ENCODE measurements around the gene KCNMB1. TPM values are rescaled to one million over a fixed set of nuclear protein-coding genes. Genes with fewer than 3 reads are reported as not detected.

Gene KCNMB1
- total and polyA plus RNA-seq, 2 donors (not counting 1 experiment from before 2014, with no cell fraction given), result 0.06 TPM; not detected in 1

GRCh38 chr5:170363671-170364070 is 25.5 kb downstream of the KCNMB1 start:
- DNase-seq, result no peak
- ATAC-seq (ENCODE audit: low read depth), result no peak
- no peaks in the 10 kb centered on the region for H3K4me1 Mint-ChIP-seq
- no peak overlapping the region for H3K4me2 ChIP-seq (replicated peaks; ENCODE audit: low read depth, low read length, poor library complexity, severe bottlenecking)
- TF ChIP-seq EZH2 (IDR thresholded peaks at IDR 0.05; ENCODE audit: borderline replicate concordance, insufficient read depth, low read depth, low read length, poor library complexity, severe bottlenecking) (no peak), CTCF (IDR thresholded peaks at IDR 0.05) (no peak)
- H2AFZ ChIP-seq (ENCODE audit: insufficient read depth, low read depth, low read length, poor library complexity, severe bottlenecking), result no peak overlapping the region
- no peaks in the 10 kb centered on the region for H3K79me2 ChIP-seq (ENCODE audit: control insufficient read depth, insufficient read depth, low read length)
- no peaks in the 10 kb centered on the region for H3K9me3 Mint-ChIP-seq (ENCODE audit: insufficient read depth)
- no peak overlapping the region for H3K27ac Mint-ChIP-seq
- no peak overlapping the region for H3K27ac ChIP-seq (ENCODE audit: low read length in 2 of 2)
- H3K9me3 ChIP-seq (ENCODE audit: control extremely low read depth in 1 of 3, control insufficient read depth in 2 of 3, insufficient read depth in 1 of 3, low read length in 2 of 3), result no peaks in the 10 kb centered on the region
- WGBS (ENCODE audit: insufficient coverage), result no CpG with 5 or more reads among the region's 1 CpG
- no peak overlapping the region for H3K4me3 Mint-ChIP-seq
- intact Hi-C loops (cut with micrococcal nuclease), result no loop called here
- no peak overlapping the region for H3K4me3 ChIP-seq (ENCODE audit: control extremely low read depth in 1 of 5, extremely low read depth in 1 of 5, insufficient read depth in 1 of 5, low read depth in 2 of 5, low read length in 4 of 5)
- no peaks in the 10 kb centered on the region for H3K36me3 ChIP-seq (replicated peaks in 1 of 2; ENCODE audit: control extremely low read depth in 1 of 2, control insufficient read depth in 1 of 2, extremely low read depth in 1 of 2, insufficient read depth in 2 of 2, low read length in 1 of 2)
- no peak overlapping the region for H3K9ac ChIP-seq (ENCODE audit: low read length)
- H3K27me3 ChIP-seq (replicated peaks in 1 of 4; ENCODE audit: control extremely low read depth in 1 of 4, control insufficient read depth in 3 of 4, insufficient read depth in 4 of 4, low read length in 3 of 4), result no peaks in the 10 kb centered on the region
- ChIA-PET POLR2A (no interaction called here), CTCF (no interaction called here)
- no peaks in the 10 kb centered on the region for H3K27me3 Mint-ChIP-seq
- H3K4me1 ChIP-seq (ENCODE audit: control insufficient read depth in 2 of 2, insufficient read depth in 2 of 2, low read length in 2 of 2), result no peaks in the 10 kb centered on the region
- no peaks in the 10 kb centered on the region for H4K20me1 ChIP-seq (ENCODE audit: control insufficient read depth, insufficient read depth, low read length, poor library complexity, severe bottlenecking)

- no peaks in the 10 kb centered on the region for H3K27me3 Mint-ChIP-seq
- H3K4me1 ChIP-seq (ENCODE audit: control insufficient read depth in 2 of 2, insufficient read depth in 2 of 2, low read length in 2 of 2), result peaks cover 8 to 9% of the 10 kb centered on the region in 2 donors
- H3K4me3 Mint-ChIP-seq, result no peak overlapping the region
- peaks cover 10% of the 10 kb centered on the region for H3K4me1 Mint-ChIP-seq
- ChIA-PET CTCF (no interaction called here), POLR2A (no interaction called here)
- H3K36me3 ChIP-seq (replicated peaks in 1 of 2; ENCODE audit: control extremely low read depth in 1 of 2, control insufficient read depth in 1 of 2, extremely low read depth in 1 of 2, insufficient read depth in 2 of 2, low read length in 1 of 2), result no peaks in the 10 kb centered on the region
- intact Hi-C loops (cut with micrococcal nuclease), result no loop called here
- no peak for ATAC-seq (ENCODE audit: low read depth)
- 90% methylated on average over 6 of the region's 6 CpGs for WGBS (ENCODE audit: insufficient coverage)
- no peaks in the 10 kb centered on the region for H3K27me3 ChIP-seq (replicated peaks in 1 of 4; ENCODE audit: control extremely low read depth in 1 of 4, control insufficient read depth in 3 of 4, insufficient read depth in 4 of 4, low read length in 3 of 4)
- no peak overlapping the region for H3K27ac ChIP-seq (ENCODE audit: low read length in 2 of 2)
- H3K9me3 ChIP-seq (ENCODE audit: control extremely low read depth in 1 of 3, control insufficient read depth in 2 of 3, insufficient read depth in 1 of 3, low read length in 2 of 3), result no peaks in the 10 kb centered on the region
- no peaks in the 10 kb centered on the region for H4K20me1 ChIP-seq (ENCODE audit: control insufficient read depth, insufficient read depth, low read length, poor library complexity, severe bottlenecking)
- H3K9ac ChIP-seq (ENCODE audit: low read length), result no peak overlapping the region
- TF ChIP-seq CTCF (IDR thresholded peaks at IDR 0.05) (no peak), EZH2 (IDR thresholded peaks at IDR 0.05; ENCODE audit: borderline replicate concordance, insufficient read depth, low read depth, low read length, poor library complexity, severe bottlenecking) (no peak)
- H3K4me3 ChIP-seq (ENCODE audit: control extremely low read depth in 1 of 5, extremely low read depth in 1 of 5, insufficient read depth in 1 of 5, low read depth in 2 of 5, low read length in 4 of 5), result no peak overlapping the region
- H3K27ac Mint-ChIP-seq, result no peak overlapping the region
- no peak overlapping the region for H3K4me2 ChIP-seq (replicated peaks; ENCODE audit: low read depth, low read length, poor library complexity, severe bottlenecking)
- H2AFZ ChIP-seq (ENCODE audit: insufficient read depth, low read depth, low read length, poor library complexity, severe bottlenecking), result no peak overlapping the region
- no peak for DNase-seq
- H3K9me3 Mint-ChIP-seq (ENCODE audit: insufficient read depth), result no peaks in the 10 kb centered on the region
- no peaks in the 10 kb centered on the region for H3K79me2 ChIP-seq (ENCODE audit: control insufficient read depth, insufficient read depth, low read length)
Observed at GRCh38 chr5:170362656-170363055, 26.5 kb downstream of the KCNMB1 start.

Data from B cell (primary cell).